HepG2 (cell line): ENCODE measurements around the gene MAP3K2. TPM values are rescaled to one million over a fixed set of nuclear protein-coding genes. Genes with fewer than 3 reads are reported as not detected.

Experiments
- MAFK ChIP-seq, 2 experiments: IDR thresholded peaks in 1 of 2; conservative IDR thresholded peaks in 1 of 2; 2 replicates each; pipeline ENCODE4 v1.6.1; 2011; ENCODE audit warnings: improper control_type of control experiment in 2 of 2, low read length in 2 of 2
- PHF8 ChIP-seq: sonication (generic); formaldehyde crosslinking; IDR thresholded peaks from 2 replicates; pipeline ENCODE4 v1.5.0; 2020; ENCODE audit warnings: missing genetic modification reagents
- SNRNP70 ChIP-seq: fragments of 200-400 bp; formaldehyde crosslinking; IDR thresholded peaks from 2 replicates; pipeline ENCODE4 v1.6.1; 2017; ENCODE audit warnings: mild to moderate bottlenecking, low read depth, low read length, moderate library complexity
- ZBTB39 ChIP-seq: sonication (generic); formaldehyde crosslinking; IDR thresholded peaks from 2 replicates; pipeline ENCODE4 v1.5.0; 2020; ENCODE audit warnings: missing genetic modification reagents
- ZBTB46 ChIP-seq: sonication (generic); formaldehyde crosslinking; IDR thresholded peaks from 2 replicates; pipeline ENCODE4 v1.4.0; 2020; ENCODE audit warnings: mild to moderate bottlenecking, missing genetic modification reagents, borderline replicate concordance
- ZNF143 ChIP-seq: sonication (generic); formaldehyde crosslinking; IDR thresholded peaks from 2 replicates; pipeline ENCODE4 v1.4.0; 2020; ENCODE audit warnings: missing genetic modification reagents
- ZNF414 ChIP-seq: sonication (generic); formaldehyde crosslinking; IDR thresholded peaks from 2 replicates; pipeline ENCODE4 v1.5.0; 2020; ENCODE audit warnings: missing genetic modification reagents
- ZNF704 ChIP-seq: sonication (generic); formaldehyde crosslinking; IDR thresholded peaks from 2 replicates; pipeline ENCODE4 v1.8.1; 2023; ENCODE audit warnings: mild to moderate bottlenecking, inconsistent platforms, moderate library complexity, missing genetic modification reagents, borderline replicate concordance
- ZNF724P ChIP-seq: sonication (generic); formaldehyde crosslinking; IDR thresholded peaks from 2 replicates; pipeline ENCODE4 v1.8.0; 2022; ENCODE audit warnings: missing genetic modification reagents, borderline replicate concordance
- ZSCAN22 ChIP-seq: sonication (generic); formaldehyde crosslinking; IDR thresholded peaks from 2 replicates; pipeline ENCODE4 v1.4.0; 2020; ENCODE audit warnings: mild to moderate bottlenecking, missing genetic modification reagents
- polyA plus RNA-seq, 8 experiments: library from polyadenylated mRNA; depleted of rRNA in 3 of 8; stranded (reverse) in 7 of 8; unstranded in 1 of 8; fragments of >200 nt; fragmentation: Illumina TruSeq in 4 of 8; extraction: Trizol in 4 of 8; gene quantifications; 2 replicates each; pipeline versions ENCODE4 v1.2.1 to v1.2.3, GENCODE V29; 2011 to 2016; ENCODE audit warnings: low read depth in 4 of 8, missing spikeins in 1 of 8, mixed read lengths in 1 of 8; ENCODE audit not compliant: insufficient read depth in 1 of 8
- total RNA-seq, 5 experiments: library from RNA; depleted of rRNA; stranded (reverse); fragments of >200 nt; fragmentation: Illumina TruSeq; extraction: Trizol; gene quantifications; 2 replicates each; pipeline ENCODE4 v1.2.3, GENCODE V29; 2016; ENCODE audit warnings: low read depth in 1 of 5

Gene MAP3K2
- total and polyA plus RNA-seq, 2 of the 13 experiments (the other 11 are each of a cell fraction or from before 2014, with no cell fraction given): 12.2 to 37.2 TPM

- TF ChIP-seq ZBTB46 (CRISPR knock-in tag): no peak
- TF ChIP-seq PHF8 (CRISPR knock-in tag): no peak
- TF ChIP-seq ZSCAN22 (CRISPR knock-in tag): no peak
- TF ChIP-seq ZNF704 (CRISPR knock-in tag): no peak
- TF ChIP-seq ZNF724P (CRISPR knock-in tag): no peak
- no peak for TF ChIP-seq ZBTB39
- no peak for TF ChIP-seq ZNF414
- no peak for TF ChIP-seq SNRNP70
- no peak for TF ChIP-seq MAFK (conservative IDR thresholded peaks at IDR 0.05 in 1 of 2, IDR thresholded peaks at IDR 0.05 in 1 of 2; ENCODE audit: low read length in 2 of 2)
- no peak for TF ChIP-seq ZNF143
Measured at GRCh38 chr2:127357591-127357990, 30.2 kb downstream of the MAP3K2 start (continued).
